Liver (tissue), 9 donors: Measurements from ENCODE around the gene GALNT10. TPM values are rescaled to one million over a fixed set of nuclear protein-coding genes. Genes with fewer than 3 reads are reported as not detected.

ENCODE experiments used
- DNase-seq: peaks from one replicate; pipeline ENCODE4 v3.0.0-alpha.2; 2017; ENCODE audit warnings: low spot score
- H3K27ac ChIP-seq, 2 donors: one replicate each; pipeline ENCODE4 v1.7.0; 2013; ENCODE audit warnings: inconsistent platforms in 2 of 2, low read length in 2 of 2, control low read depth in 1 of 2, low read depth in 1 of 2, mild to moderate bottlenecking in 1 of 2
- H3K27me3 ChIP-seq, 4 donors: one replicate each; pipeline versions ENCODE4 v1.6.1 to v1.7.0; 2013; ENCODE audit warnings: low read length in 3 of 4, inconsistent platforms in 1 of 4, mild to moderate bottlenecking in 1 of 4, moderate library complexity in 1 of 4; ENCODE audit not compliant: control insufficient read depth in 4 of 4, insufficient read depth in 4 of 4
- H3K36me3 ChIP-seq, 4 donors: one replicate each; pipeline versions ENCODE4 v1.6.1 to v1.7.0; 2013; ENCODE audit warnings: low read length in 3 of 4, mild to moderate bottlenecking in 3 of 4, low read depth in 1 of 4, moderate library complexity in 1 of 4; ENCODE audit not compliant: control insufficient read depth in 4 of 4, insufficient read depth in 3 of 4
- H3K4me1 ChIP-seq, 4 donors: one replicate each; pipeline versions ENCODE4 v1.6.1 to v1.7.0; 2013; ENCODE audit warnings: low read length in 3 of 4, mild to moderate bottlenecking in 3 of 4, moderate library complexity in 1 of 4; ENCODE audit not compliant: control insufficient read depth in 4 of 4, insufficient read depth in 4 of 4
- H3K4me3 ChIP-seq, 3 donors: one replicate each; pipeline versions ENCODE4 v1.6.1 to v1.7.0; 2013; ENCODE audit warnings: low read length in 3 of 3, control low read depth in 1 of 3, low read depth in 1 of 3, mild to moderate bottlenecking in 1 of 3
- H3K9ac ChIP-seq, 2 donors: one replicate each; pipeline ENCODE4 v1.7.0; 2013; ENCODE audit warnings: low read length in 2 of 2, mild to moderate bottlenecking in 2 of 2, moderate library complexity in 2 of 2, control low read depth in 1 of 2, low read depth in 1 of 2
- H3K9me3 ChIP-seq, 4 donors: one replicate each; pipeline versions ENCODE4 v1.6.1 to v1.7.0; 2013; ENCODE audit warnings: low read length in 3 of 4; ENCODE audit not compliant: control insufficient read depth in 4 of 4
- CTCF ChIP-seq: fragments of 150-350 bp; IDR thresholded peaks from 2 replicates; pipeline ENCODE4 v1.5.1; 2017; ENCODE audit warnings: improper control_type of control experiment, low read depth, low read length; ENCODE audit not compliant: missing input control
- EGR1 ChIP-seq, 2 donors: IDR thresholded peaks; 2 replicates each; pipeline ENCODE4 v1.6.1; 2016 to 2018; ENCODE audit warnings: antibody characterized with exemption in 2 of 2, low read depth in 2 of 2
- FOXA1 ChIP-seq: IDR thresholded peaks from 2 replicates; pipeline ENCODE4 v1.6.1; 2016; ENCODE audit warnings: antibody characterized with exemption
- FOXA2 ChIP-seq: IDR thresholded peaks from 2 replicates; pipeline ENCODE4 v1.6.1; 2016; ENCODE audit warnings: antibody characterized with exemption
- GABPA ChIP-seq, 2 donors: IDR thresholded peaks in 1 of 2; conservative IDR thresholded peaks in 1 of 2; 2 replicates each; pipeline ENCODE4 v1.6.1; 2016; ENCODE audit warnings: antibody characterized with exemption in 2 of 2, mild to moderate bottlenecking in 1 of 2, moderate library complexity in 1 of 2
- HNF4A ChIP-seq, 2 donors: conservative IDR thresholded peaks; 2 replicates each; pipeline ENCODE4 v1.6.1; 2016; ENCODE audit warnings: antibody characterized with exemption in 2 of 2, mild to moderate bottlenecking in 2 of 2
- HNF4G ChIP-seq: IDR thresholded peaks from 2 replicates; pipeline ENCODE4 v1.6.1; 2016; ENCODE audit warnings: antibody characterized with exemption
- JUND ChIP-seq, 2 donors: IDR thresholded peaks; 2 replicates each; pipeline ENCODE4 v1.6.1; 2016; ENCODE audit warnings: antibody characterized with exemption in 2 of 2
- MAX ChIP-seq: IDR thresholded peaks from 2 replicates; pipeline ENCODE4 v1.6.1; 2016; ENCODE audit warnings: antibody characterized with exemption
- NR2F2 ChIP-seq: IDR thresholded peaks from 2 replicates; pipeline ENCODE4 v1.6.1; 2016; ENCODE audit warnings: antibody characterized with exemption
- RAD21 ChIP-seq, 2 donors: IDR thresholded peaks; 2 replicates each; pipeline ENCODE4 v1.6.1; 2016; ENCODE audit warnings: antibody characterized with exemption in 2 of 2, mild to moderate bottlenecking in 2 of 2
- REST ChIP-seq: IDR thresholded peaks from 2 replicates; pipeline ENCODE4 v1.6.1; 2016; ENCODE audit warnings: antibody characterized with exemption, mild to moderate bottlenecking
- RXRA ChIP-seq, 2 donors: IDR thresholded peaks; 2 replicates each; pipeline ENCODE4 v1.6.1; 2017 to 2018; ENCODE audit warnings: antibody characterized with exemption in 2 of 2, mild to moderate bottlenecking in 1 of 2
- SP1 ChIP-seq: IDR thresholded peaks from 2 replicates; pipeline ENCODE4 v1.6.1; 2018; ENCODE audit warnings: antibody characterized with exemption, mild to moderate bottlenecking
- TAF1 ChIP-seq: conservative IDR thresholded peaks from 2 replicates; pipeline ENCODE4 v1.6.1; 2016; ENCODE audit warnings: antibody characterized with exemption, mild to moderate bottlenecking
- YY1 ChIP-seq: IDR thresholded peaks from 2 replicates; pipeline ENCODE4 v1.6.1; 2016; ENCODE audit warnings: antibody characterized with exemption, mild to moderate bottlenecking
- WGBS: extraction: QIAGEN DNeasy Blood & Tissue Kit; methylation state at CpG from one replicate; pipeline ENCODE4 v1.1.7; 2013; 5-methylcytosine and 5-hydroxymethylcytosine counted together
- polyA plus RNA-seq, 2 donors: library from polyadenylated mRNA; stranded (reverse) in 1 of 2; unstranded in 1 of 2; fragments of 200-250 nt in 1 of 2; fragments of >200 nt in 1 of 2; fragmentation: Nextera tagmentation in 1 of 2; extraction: Ambion mirVana in 1 of 2; gene quantifications; one replicate each; pipeline versions ENCODE4 v1.2.1 to v1.2.3, GENCODE V29; 2013 to 2015
- total RNA-seq, 2 donors: library from RNA; depleted of rRNA; stranded (reverse); fragments of >200 nt; gene quantifications; one replicate each; pipeline ENCODE4 v1.2.3, GENCODE V29; 2014
- donor health status: healthy.
- donor health status: healthy.
- donor health status: healthy.
- donor health status: healthy.
- donor health status: healthy.

GALNT10 gene
- total and polyA plus RNA-seq, 4 donors = 1.1 to 17.8 (median 5.3) TPM

GRCh38 chr5:154293219-154293618, 102.7 kb downstream of the GALNT10 start:
- DNase-seq = no peak
- no peak for TF ChIP-seq EGR1 (IDR thresholded peaks at IDR 0.05; ENCODE audit: low read depth in 2 of 2)
- no peak for TF ChIP-seq RXRA (IDR thresholded peaks at IDR 0.05)
- H3K27ac ChIP-seq = no peak overlapping the region
- H3K9ac ChIP-seq = no peak overlapping the region
- WGBS = 97% methylated on average over 1 of the region's 1 CpG
- no peaks in the 10 kb centered on the region for H3K36me3 ChIP-seq
- H3K4me3 ChIP-seq = no peak overlapping the region
- peaks cover 0 to 6% (median 4%) of the 10 kb centered on the region in 4 donors for H3K4me1 ChIP-seq
- no peaks in the 10 kb centered on the region for H3K9me3 ChIP-seq
- no peaks in the 10 kb centered on the region for H3K27me3 ChIP-seq

GRCh38 chr5:154295551-154295950, 105.0 kb downstream of the GALNT10 start:
- Histone ChIP-seq H3K36me3 (no peaks in the 10 kb centered on the region), H3K4me1 (peaks cover 0 to 6% (median 2%) of the 10 kb centered on the region in 4 donors), H3K9ac (no peak overlapping the region), H3K4me3 (no peak overlapping the region), H3K9me3 (no peaks in the 10 kb centered on the region), H3K27ac (no peak overlapping the region), H3K27me3 (no peaks in the 10 kb centered on the region)
- DNase-seq = no peak
- TF ChIP-seq REST (no peak), HNF4G (no peak), FOXA1 (no peak), RXRA (IDR thresholded peaks at IDR 0.05) (no peak), FOXA2 (no peak), JUND (IDR thresholded peaks at IDR 0.05) (no peak), GABPA (IDR thresholded peaks at IDR 0.05 in 1 of 2, conservative IDR thresholded peaks at IDR 0.05 in 1 of 2) (no peak), RAD21 (IDR thresholded peaks at IDR 0.05) (no peak), HNF4A (conservative IDR thresholded peaks at IDR 0.05) (no peak), NR2F2 (no peak), TAF1 (no peak), CTCF (no peak), SP1 (no peak), YY1 (no peak), MAX (no peak)
- 96% methylated on average over 1 of the region's 1 CpG for WGBS
